Vagina (tissue), 2 donors: ENCODE measurements around the gene SZRD1.

ENCODE experiments used
- POLR2A ChIP-seq, 2 donors: fragments of 450-650 bp; IDR thresholded peaks; one replicate each; pipeline ENCODE4 v1.6.1; 2017; ENCODE audit warnings: antibody characterized with exemption in 2 of 2, mild to moderate bottlenecking in 2 of 2, moderate library complexity in 2 of 2
- TF ChIP-seq, protein P1 (sequence below), 3 experiments: fragments of 450-650 bp in 2 of 3; fragments of 200-600 bp in 1 of 3; sonication (generic) in 1 of 3; IDR thresholded peaks; one replicate each; pipeline ENCODE4 v1.5.1; 2017 to 2019; ENCODE audit warnings: antibody characterized with exemption in 3 of 3, mild to moderate bottlenecking in 2 of 3, moderate library complexity in 2 of 3

DNA sequence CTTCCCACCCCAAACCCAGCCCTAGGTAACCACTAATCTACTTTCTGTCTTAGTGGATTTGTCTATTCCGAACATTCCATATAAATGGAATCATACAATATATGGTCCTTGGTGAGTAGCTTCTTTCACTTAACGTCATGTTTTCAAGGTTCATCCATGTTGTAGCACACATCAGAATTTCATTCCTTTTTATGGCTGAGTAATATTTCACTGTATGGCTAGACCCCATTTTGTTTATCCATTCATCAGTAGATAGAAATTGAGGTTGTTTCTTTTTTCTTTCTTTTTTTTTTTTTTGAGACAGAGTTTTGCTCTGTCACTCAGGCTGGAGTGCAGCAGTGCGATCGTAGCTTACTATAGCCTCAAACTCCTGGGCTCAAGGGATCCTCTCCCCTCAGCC, 67.0 kb downstream of the SZRD1 start:
- TF ChIP-seq, protein P1, sequence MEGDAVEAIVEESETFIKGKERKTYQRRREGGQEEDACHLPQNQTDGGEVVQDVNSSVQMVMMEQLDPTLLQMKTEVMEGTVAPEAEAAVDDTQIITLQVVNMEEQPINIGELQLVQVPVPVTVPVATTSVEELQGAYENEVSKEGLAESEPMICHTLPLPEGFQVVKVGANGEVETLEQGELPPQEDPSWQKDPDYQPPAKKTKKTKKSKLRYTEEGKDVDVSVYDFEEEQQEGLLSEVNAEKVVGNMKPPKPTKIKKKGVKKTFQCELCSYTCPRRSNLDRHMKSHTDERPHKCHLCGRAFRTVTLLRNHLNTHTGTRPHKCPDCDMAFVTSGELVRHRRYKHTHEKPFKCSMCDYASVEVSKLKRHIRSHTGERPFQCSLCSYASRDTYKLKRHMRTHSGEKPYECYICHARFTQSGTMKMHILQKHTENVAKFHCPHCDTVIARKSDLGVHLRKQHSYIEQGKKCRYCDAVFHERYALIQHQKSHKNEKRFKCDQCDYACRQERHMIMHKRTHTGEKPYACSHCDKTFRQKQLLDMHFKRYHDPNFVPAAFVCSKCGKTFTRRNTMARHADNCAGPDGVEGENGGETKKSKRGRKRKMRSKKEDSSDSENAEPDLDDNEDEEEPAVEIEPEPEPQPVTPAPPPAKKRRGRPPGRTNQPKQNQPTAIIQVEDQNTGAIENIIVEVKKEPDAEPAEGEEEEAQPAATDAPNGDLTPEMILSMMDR (IDR thresholded peaks at IDR 0.05) = no peak
- no peak for TF ChIP-seq POLR2A (IDR thresholded peaks at IDR 0.05)
